Measurements from ENCODE around the gene RNF213.

Gene RNF213

DNA sequence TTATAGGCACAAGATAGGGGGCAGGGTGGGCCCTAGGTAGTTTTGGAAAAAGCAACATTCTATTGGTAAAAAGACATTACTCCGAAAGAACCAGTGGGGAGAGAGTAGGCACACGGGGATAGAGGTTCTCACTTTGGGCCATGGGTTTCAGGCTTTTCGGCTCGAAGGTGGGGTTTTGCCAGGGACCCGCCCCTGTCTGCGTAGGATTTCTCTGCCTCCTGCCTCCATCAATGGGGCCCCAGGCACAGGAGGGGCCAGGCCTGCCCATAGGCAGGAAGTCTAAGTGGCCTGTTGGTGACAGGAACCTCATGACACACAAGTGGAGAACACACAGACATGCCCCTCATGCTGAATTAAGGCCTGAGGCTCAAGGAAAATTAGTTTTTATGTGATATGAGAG is 57.5 kb downstream of the RNF213 start:
- H3K27ac ChIP-seq = no peak overlapping the region
- TF ChIP-seq, protein P1, sequence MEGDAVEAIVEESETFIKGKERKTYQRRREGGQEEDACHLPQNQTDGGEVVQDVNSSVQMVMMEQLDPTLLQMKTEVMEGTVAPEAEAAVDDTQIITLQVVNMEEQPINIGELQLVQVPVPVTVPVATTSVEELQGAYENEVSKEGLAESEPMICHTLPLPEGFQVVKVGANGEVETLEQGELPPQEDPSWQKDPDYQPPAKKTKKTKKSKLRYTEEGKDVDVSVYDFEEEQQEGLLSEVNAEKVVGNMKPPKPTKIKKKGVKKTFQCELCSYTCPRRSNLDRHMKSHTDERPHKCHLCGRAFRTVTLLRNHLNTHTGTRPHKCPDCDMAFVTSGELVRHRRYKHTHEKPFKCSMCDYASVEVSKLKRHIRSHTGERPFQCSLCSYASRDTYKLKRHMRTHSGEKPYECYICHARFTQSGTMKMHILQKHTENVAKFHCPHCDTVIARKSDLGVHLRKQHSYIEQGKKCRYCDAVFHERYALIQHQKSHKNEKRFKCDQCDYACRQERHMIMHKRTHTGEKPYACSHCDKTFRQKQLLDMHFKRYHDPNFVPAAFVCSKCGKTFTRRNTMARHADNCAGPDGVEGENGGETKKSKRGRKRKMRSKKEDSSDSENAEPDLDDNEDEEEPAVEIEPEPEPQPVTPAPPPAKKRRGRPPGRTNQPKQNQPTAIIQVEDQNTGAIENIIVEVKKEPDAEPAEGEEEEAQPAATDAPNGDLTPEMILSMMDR (conservative IDR thresholded peaks at IDR 0.05) = no peak

DNA sequence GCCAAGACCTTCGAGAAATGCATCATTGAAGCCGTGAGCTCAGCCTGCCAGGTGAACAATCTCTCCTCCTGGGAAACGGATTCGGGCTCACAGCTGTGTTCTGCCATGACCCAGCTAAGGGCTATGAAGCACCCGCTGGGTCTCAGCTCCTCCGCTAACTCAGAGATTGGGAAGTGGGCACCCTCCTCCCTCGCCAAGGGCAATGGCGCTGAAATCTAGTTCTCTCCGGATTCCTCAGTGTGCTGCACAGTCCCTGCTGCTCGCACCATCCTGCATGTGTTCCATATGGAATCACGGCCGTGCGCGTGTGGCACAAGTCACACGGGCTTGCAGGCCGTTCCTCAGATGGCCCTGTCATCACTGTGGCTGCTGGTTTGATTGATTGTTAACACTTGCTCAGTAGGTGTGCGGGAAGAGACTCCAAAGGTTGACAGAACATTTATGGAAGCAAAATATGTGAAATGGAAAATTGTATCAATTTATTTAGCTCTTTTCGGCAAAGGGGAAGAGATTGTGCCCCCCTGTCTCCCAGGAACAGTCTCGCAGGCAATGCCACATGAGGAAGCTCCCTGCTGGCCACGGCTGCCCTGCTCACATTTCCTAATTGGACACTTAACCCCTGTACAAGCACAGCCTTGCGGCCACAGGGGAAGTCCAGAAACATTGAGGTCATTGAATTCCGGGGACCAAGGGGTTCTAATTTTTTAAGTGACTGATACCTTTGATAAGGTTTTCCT is 58.8 kb downstream of the RNF213 start:
- TF ChIP-seq, protein P1 (conservative IDR thresholded peaks at IDR 0.05) = no peak
- H3K27ac ChIP-seq = no peak overlapping the region

DNA sequence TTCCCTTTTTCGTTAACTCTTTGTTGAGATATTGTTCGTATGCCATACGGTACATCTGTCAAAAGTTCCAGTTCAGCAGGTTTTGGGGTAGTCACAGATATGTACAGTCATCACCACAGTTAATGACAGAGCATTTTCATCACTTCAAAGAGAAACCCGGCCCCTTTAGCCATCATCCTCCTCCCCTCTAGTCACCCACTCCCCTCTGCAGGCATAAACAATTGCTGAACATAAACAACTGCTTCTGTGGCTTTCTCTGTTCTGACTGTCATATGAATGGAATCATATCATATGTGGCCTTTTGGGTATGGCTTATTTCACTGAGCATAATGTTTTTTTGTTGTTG is 59.3 kb downstream of the RNF213 start:
- TF ChIP-seq, protein P1 (conservative IDR thresholded peaks at IDR 0.05) = no peak
- no peak overlapping the region for H3K27ac ChIP-seq

DNA sequence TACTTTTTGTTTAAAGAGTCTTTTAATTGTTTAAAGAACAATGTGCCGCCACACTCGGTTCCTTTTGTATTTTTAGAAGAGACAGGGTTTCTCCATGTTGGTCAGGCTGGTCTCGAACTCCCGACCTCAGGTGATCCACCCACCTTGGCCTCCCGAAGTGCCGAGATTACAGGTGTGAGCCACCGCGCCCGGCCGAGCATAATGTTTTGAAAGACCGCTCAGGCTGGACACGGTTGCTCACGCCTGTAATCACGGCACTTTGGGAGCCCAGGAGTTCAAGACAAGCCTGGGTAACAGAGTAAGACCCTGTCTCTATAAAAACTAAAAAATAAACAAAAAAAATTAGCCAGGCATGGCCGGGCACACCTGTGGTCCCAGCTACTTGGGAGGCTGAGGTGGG is 59.8 kb downstream of the RNF213 start:
- TF ChIP-seq, protein P1 (conservative IDR thresholded peaks at IDR 0.05) = no peak
- no peak overlapping the region for H3K27ac ChIP-seq

DNA sequence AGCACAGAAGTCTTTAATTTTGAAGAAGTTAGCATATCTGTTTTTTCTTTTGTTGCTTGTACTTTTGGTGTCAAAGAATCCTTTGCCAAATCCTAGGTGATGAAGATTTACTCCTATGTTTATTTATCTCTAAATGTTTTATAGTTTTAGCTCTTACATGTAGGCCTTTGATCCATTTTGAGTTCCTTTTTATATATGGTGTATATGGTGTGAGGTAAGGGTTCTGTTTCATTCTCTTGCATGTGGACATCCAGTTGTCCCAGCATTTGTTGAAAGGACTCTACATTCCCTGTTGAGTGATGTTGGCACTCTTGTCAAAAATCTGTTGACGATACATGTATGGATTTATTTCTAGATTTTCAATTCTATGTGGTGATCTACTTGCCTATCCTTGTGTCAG is 62.2 kb downstream of the RNF213 start:
- H3K27ac ChIP-seq = no peak overlapping the region

DNA sequence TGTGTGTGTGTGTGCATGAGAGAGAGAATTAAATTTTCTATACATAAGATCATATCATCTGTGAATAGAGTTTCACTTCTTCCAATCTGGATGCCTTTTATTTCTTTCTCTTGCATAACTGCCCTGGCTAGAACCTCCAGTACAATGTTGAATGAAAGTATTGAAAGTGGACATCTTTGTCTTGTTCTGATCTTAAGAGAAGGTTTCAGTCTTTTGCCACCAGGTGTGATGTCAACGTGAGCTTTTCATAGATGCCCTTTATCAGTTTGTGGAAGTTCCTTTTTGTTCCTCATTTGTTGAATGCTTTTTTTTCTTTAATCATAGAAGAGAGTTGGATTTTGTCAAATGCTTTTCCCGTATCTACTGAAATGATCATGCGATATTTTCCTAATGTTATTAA is 63.3 kb downstream of the RNF213 start:
- TF ChIP-seq, protein P1 (conservative IDR thresholded peaks at IDR 0.05) = no peak
- no peak overlapping the region for H3K27ac ChIP-seq

More for the DNA sequence above, 62.2 kb downstream of the RNF213 start:
- TF ChIP-seq, protein P1 (conservative IDR thresholded peaks at IDR 0.05) = no peak

DNA sequence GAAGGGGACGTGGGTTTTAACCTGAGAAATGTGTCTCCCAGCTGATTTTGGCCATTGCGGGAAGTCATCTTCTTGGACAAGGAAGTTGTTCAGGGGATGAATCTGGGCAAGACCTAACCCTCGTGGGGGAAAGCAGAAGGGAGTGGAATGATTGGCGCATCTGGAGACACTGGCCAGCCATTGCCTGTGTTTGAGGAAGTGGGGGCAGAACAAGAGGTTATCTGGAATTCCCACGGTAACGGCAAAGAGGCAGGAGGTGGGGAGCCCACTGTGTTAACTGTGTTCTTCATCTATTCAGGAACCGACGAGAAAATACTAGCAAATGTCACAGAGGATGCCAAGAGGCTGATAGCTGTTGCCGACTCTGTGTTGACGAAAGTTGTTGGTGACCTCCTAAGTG is 66.9 kb downstream of the RNF213 start:
- TF ChIP-seq, protein P1 (conservative IDR thresholded peaks at IDR 0.05) = no peak
- H3K27ac ChIP-seq = no peak overlapping the region

All from VCaP (cell line).